Neural progenitor cell (in vitro differentiated cells): ENCODE results near the gene MAGI1.

Experiments used
- CTCF ChIP-seq: fragments of 200-600 bp; sonication (generic); IDR thresholded peaks from 2 replicates; pipeline ENCODE4 v1.5.1; 2017; ENCODE audit warnings: antibody characterized with exemption, mild to moderate bottlenecking
- EZH2 ChIP-seq: fragments of 200-600 bp; sonication (generic); IDR thresholded peaks from 2 replicates; pipeline ENCODE4 v1.6.1; 2017; ENCODE audit warnings: antibody characterized with exemption, mild to moderate bottlenecking, moderate library complexity
- EZH2phosphoT487 ChIP-seq: fragments of 200-600 bp; sonication (generic); IDR thresholded peaks from 2 replicates; pipeline ENCODE4 v1.6.1; 2017; ENCODE audit warnings: antibody characterized with exemption

DNA sequence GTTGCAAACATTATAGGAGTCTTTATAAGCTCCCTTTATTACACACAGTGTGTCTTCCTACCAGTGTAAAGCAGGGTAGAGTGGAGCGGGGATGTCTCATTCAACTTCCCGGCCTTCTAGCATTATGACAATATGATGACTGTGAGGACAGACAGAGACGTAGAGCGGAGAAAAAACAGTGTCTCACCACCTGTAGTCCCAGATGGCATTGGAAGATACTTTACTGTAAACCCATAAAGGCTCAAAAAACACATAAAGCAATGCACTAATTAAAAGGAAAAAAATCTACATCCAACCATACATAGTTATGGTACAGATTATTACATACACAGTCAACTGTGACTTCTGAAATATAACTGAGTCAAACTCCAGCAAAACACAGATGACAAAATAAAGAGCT lies 383.7 kb downstream of the MAGI1 start:
- TF ChIP-seq CTCF (no peak), EZH2phosphoT487 (no peak), EZH2 (no peak)
